ENCODE results near the gene TMEM184B.

TMEM184B gene

GRCh38 chr22:38305471-38306448 lies 33.0 kb upstream of the TMEM184B start:
- DNase-seq: no peak

- no peak for DNase-seq
Measured at GRCh38 chr22:38304526-38304925, 31.7 kb upstream of the TMEM184B start.

- no peak for DNase-seq
Measured at GRCh38 chr22:38303974-38304373, 31.2 kb upstream of the TMEM184B start.

- DNase-seq: no peak
Measured at GRCh38 chr22:38302906-38303305, 30.1 kb upstream of the TMEM184B start.

GRCh38 chr22:38300946-38301345 lies 28.1 kb upstream of the TMEM184B start:
- DNase-seq: no peak

- no peak for DNase-seq
Measured at GRCh38 chr22:38300197-38300945, 27.6 kb upstream of the TMEM184B start.

GRCh38 chr22:38299770-38300102 lies 26.9 kb upstream of the TMEM184B start:
- no peak for DNase-seq

DNA sequence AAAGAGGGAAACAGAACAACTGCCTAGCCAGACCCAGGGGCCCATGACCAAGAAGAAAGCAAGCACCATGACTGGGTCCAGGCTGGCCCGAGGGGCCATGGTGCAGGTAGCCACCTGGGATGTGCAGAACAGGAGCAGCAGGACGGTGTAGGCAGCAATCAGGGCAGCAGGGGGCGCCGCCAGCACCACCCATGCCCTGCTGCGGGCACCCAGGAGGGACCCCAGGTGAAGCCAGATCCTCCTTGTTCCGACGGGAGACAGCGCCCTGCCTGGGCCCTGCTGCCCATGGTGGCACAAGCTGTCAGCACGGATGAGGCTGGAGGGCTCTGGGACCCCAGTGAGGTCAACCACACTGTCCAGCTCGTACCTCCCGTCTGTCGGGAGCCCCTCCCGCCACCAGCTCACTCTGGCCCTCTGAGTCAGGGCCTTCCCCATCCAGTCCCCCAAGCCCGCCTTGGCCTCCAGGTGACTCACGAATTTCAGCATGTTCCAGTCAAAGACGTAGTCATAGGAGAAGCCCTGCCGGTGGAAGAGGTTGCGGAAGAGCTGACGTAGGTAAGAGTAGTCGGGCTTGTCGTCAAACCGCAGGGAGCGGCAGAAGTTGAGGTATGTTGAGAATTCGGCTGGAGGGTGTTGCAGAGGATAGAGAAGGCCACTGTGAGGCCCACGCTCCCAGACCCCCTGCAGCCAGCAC lies 25.6 kb upstream of the TMEM184B start:
- peak; percentile 9 to 12 for DNase-seq

- no peak for DNase-seq
Measured at GRCh38 chr22:38296372-38296771, 23.6 kb upstream of the TMEM184B start.

GRCh38 chr22:38295863-38296262 lies 23.1 kb upstream of the TMEM184B start:
- no peak for DNase-seq

- DNase-seq: no peak
Measured at GRCh38 chr22:38295339-38295738, 22.5 kb upstream of the TMEM184B start.

GRCh38 chr22:38294193-38294592 lies 21.4 kb upstream of the TMEM184B start:
- DNase-seq: no peak

- DNase-seq: no peak
Measured at GRCh38 chr22:38292694-38293093, 19.9 kb upstream of the TMEM184B start.

- DNase-seq: no peak
Measured at GRCh38 chr22:38291201-38291777, 18.5 kb upstream of the TMEM184B start.

DNA sequence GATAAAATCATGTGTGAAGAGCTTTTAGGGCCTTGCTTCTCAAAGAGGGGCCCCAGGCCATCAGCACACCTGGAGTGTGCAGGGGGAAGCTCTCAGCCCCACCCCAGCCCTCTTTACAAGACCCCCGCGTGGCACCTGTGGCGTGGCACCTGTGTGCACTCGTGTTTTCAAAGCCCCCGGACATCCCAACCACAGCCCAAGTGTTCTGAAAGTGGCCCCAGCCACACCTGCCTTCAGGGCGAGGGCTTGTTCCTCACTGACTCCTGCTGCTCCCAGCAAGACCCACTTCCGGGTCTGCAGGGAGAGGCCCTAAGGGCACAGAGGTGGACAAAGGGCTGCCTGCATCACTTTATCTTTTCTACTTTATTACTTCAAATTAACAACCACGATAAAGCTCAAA lies 17.5 kb upstream of the TMEM184B start:
- no peak for DNase-seq

- DNase-seq: no peak
Measured at GRCh38 chr22:38289583-38290082, 16.8 kb upstream of the TMEM184B start.

GRCh38 chr22:38286915-38287669 lies 14.3 kb upstream of the TMEM184B start:
- DNase-seq: no peak

- no peak for DNase-seq
Measured at GRCh38 chr22:38285018-38285417, 12.2 kb upstream of the TMEM184B start.

- DNase-seq: no peak
Measured at GRCh38 chr22:38284042-38284402, 11.2 kb upstream of the TMEM184B start.

DNA sequence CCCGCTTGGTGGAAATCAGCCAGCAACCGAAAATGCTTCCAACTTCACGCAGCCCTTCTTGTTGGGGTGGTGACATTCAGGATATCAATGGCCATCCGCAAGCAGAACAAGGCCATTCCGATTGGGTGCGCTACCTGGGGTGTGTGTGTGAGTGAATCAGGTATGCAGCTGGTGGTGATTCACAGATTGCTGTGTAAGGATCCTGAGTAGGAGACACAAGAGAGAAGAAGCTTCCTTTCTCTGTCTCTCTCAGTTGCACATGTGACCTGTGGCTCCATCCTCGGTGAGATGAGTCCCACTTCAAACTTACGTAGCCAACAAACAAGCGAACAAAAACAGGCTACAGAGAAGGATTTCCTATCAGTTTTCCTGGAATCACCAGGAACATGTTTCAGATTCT lies 9.6 kb upstream of the TMEM184B start:
- no peak for DNase-seq

DNA sequence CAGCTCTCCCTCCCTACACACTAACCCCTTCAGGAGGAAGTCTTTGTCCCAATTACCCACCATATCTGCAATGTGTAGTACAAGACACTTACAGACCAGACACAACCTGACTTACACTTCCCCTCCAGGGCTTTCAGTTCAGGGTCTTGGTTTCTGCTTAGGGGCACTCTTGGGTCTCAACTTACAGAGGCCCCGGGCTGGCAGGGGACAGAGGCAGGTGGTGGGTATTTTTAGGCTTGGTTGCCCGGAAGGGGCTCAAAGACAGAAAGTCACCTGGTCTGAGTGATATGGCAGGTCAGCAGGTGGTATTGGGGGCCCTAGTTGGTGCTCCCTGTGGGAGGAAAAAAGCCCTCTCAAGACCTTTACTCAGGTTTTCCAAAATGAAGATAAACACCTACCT lies 3.4 kb upstream of the TMEM184B start:
- no peak for DNase-seq

- DNase-seq: peak in 1 of 2 experiments; percentile 32
Measured at GRCh38 chr22:38273135-38273826, 471 bp upstream of the TMEM184B start.

Data from Kasumi-1 (cell line).